Measurements from ENCODE around the gene CGNL1. TPM values are rescaled to one million over a fixed set of nuclear protein-coding genes. Genes with fewer than 3 reads are reported as not detected.
A peak's percentile ranks its signal among the peaks of the same experiment; 100 is the strongest.

The CGNL1 gene
- total and polyA plus RNA-seq, 5 experiments from 2014 or later = not detected

DNA sequence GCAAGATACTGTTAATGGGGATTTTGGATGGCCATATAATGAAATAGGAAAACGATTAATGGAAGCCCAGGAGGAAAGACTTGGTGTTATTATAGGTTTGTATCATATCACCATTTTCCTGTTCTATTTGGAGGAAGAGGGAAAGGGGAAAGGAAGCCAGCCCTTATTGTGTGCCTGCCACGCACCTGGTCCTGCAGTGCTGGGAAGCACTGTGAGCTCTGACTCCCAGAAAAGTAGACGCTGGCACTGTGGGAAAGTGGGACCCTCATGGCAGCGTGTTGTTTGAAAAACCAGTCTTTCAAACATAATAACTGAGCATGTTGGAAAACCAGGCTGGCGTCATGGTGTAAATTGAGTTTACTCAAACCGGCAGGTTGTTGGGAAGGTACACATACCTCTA lies 22.0 kb downstream of the CGNL1 start:
- Mint-ChIP-seq H3K36me3 (no peaks in the 10 kb centered on the region), H3K27ac (no peak overlapping the region), H3K9me3 (peaks cover 0 to 3% (median 0%) of the 10 kb centered on the region in 9 donors), H3K4me3 (no peak overlapping the region), H3K27me3 (peaks cover 3 to 9% (median 8%) of the 10 kb centered on the region in 5 donors), H3K4me1 (no peaks in the 10 kb centered on the region)
- DNase-seq (no peak), ATAC-seq (no peak)
- POLR2A ChIA-PET = no interaction called here

DNA sequence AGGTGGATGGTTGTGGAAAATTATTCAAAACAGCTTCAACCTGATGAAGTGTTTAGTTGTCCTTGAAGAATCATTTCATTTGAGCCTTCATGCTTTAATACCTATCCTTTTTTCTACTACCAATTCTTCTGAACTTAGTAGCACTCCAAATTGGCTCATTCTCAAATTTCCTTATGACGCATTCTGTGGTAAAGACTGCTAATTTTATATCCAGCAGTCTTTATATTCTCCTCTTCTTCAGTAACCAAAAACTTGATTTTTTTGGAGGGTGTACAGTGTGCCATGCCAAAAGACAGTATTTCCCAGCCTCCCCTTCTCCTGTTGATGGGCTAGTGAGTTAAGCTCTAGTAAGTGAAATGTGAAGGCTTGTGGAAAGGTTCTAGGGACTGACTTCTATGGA lies 25.2 kb downstream of the CGNL1 start:
- Mint-ChIP-seq H3K9me3 (peaks cover 0 to 3% (median 0%) of the 10 kb centered on the region in 9 donors), H3K4me3 (no peak overlapping the region), H3K4me1 (peaks cover 0 to 1% (median 0%) of the 10 kb centered on the region in 4 donors), H3K27me3 (peaks cover 5 to 23% (median 9%) of the 10 kb centered on the region in 5 donors), H3K36me3 (no peaks in the 10 kb centered on the region), H3K27ac (no peak overlapping the region)
- POLR2A ChIA-PET = no interaction called here
- ATAC-seq (no peak), DNase-seq (no peak)

DNA sequence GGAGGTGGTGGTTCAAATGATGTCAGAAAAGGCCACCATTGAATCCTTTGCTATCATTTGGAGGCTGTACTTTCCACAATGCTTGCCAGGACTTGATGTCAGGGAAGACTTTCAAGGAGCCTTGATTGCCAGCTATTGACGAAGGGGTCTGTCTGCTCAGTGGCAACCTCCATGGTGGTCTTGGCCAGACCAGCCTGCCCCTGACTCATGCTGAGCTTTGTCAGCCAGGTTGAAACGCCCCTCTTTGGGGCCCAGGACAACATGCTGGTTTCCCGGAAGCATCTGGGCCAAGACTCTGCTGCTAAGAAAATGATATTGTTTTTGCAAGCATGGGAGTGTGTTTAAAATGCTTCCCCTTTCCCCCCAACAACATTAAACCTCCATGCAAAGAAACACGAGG lies 26.7 kb downstream of the CGNL1 start:
- DNase-seq = no peak
- no peak for ATAC-seq
- H3K4me3 Mint-ChIP-seq = no peak overlapping the region
- POLR2A ChIA-PET = no interaction called here
- peaks cover 0 to 1% (median 0%) of the 10 kb centered on the region in 4 donors for H3K4me1 Mint-ChIP-seq
- H3K36me3 Mint-ChIP-seq = no peaks in the 10 kb centered on the region
- peaks cover 0 to 3% (median 0%) of the 10 kb centered on the region in 9 donors for H3K9me3 Mint-ChIP-seq
- peaks cover 6 to 21% (median 11%) of the 10 kb centered on the region in 5 donors for H3K27me3 Mint-ChIP-seq
- H3K27ac Mint-ChIP-seq = no peak overlapping the region

GRCh38 chr15:57403566-57404325 lies 27.4 kb downstream of the CGNL1 start:
- peaks cover 0 to 3% (median 0%) of the 10 kb centered on the region in 9 donors for H3K9me3 Mint-ChIP-seq
- DNase-seq (no peak), ATAC-seq (no peak)
- peaks cover 0 to 1% (median 0%) of the 10 kb centered on the region in 4 donors for H3K4me1 Mint-ChIP-seq
- POLR2A ChIA-PET = no interaction called here
- no peaks in the 10 kb centered on the region for H3K36me3 Mint-ChIP-seq
- H3K27me3 Mint-ChIP-seq = peaks cover 6 to 21% (median 11%) of the 10 kb centered on the region in 5 donors
- no peak overlapping the region for H3K27ac Mint-ChIP-seq
- no peak overlapping the region for H3K4me3 Mint-ChIP-seq

- Mint-ChIP-seq H3K4me3 (no peak overlapping the region), H3K9me3 (peaks cover 0 to 3% (median 0%) of the 10 kb centered on the region in 9 donors), H3K27ac (no peak overlapping the region), H3K27me3 (peaks cover 6 to 23% (median 9%) of the 10 kb centered on the region in 5 donors), H3K36me3 (no peaks in the 10 kb centered on the region), H3K4me1 (peaks cover 0 to 1% (median 0%) of the 10 kb centered on the region in 4 donors)
- no peak for ATAC-seq
- no peak for DNase-seq
- POLR2A ChIA-PET = no interaction called here
These were observed 28.8 kb downstream of the CGNL1 start for GRCh38 chr15:57405133-57405532.

DNA sequence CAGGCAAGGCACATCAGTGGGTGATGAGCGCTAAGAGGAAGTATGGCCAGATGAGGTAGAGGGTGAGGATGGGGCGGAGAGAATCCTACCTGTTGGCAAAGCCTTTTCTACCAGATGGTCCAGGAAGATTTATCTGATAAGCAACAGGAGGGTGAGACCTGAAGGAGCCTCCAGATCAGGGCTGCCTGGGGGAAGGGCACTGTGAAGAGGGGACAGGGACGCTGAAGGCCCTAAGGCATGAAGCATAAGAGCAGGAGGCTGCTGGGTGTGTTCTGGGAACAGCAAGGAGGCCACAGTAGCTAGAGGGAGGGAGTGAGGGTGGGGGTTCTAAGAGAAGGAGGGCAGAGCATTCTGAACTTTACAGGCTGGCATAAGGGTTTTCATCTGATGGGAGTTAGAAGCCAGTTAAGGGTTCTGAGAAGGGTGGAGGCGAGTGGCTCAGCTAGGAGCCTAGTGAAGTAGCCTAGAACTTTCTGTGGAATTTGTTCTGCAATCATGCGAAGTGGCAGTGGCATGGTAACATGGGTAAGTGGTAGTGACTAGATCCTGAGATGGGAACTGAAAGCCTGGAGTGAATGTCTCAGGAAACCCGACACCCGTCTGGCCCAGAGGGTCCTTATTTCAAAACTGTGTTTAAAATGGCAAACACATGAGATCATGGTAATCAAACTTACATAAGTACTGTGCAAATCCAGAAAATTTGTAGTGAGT lies 29.9 kb downstream of the CGNL1 start:
- no peak overlapping the region for H3K27ac Mint-ChIP-seq
- H3K9me3 Mint-ChIP-seq = peaks cover 0 to 3% (median 0%) of the 10 kb centered on the region in 9 donors
- H3K4me1 Mint-ChIP-seq = peaks cover 0 to 1% (median 0%) of the 10 kb centered on the region in 4 donors
- ATAC-seq = no peak
- no peaks in the 10 kb centered on the region for H3K36me3 Mint-ChIP-seq
- DNase-seq = no peak
- peaks cover 3 to 23% (median 8%) of the 10 kb centered on the region in 5 donors for H3K27me3 Mint-ChIP-seq
- no peak overlapping the region for H3K4me3 Mint-ChIP-seq
- POLR2A ChIA-PET = no interaction called here

- POLR2A ChIA-PET = no interaction called here
- no peak for DNase-seq
- Mint-ChIP-seq H3K9me3 (no peaks in the 10 kb centered on the region), H3K27ac (no peak overlapping the region), H3K36me3 (no peaks in the 10 kb centered on the region), H3K27me3 (peaks cover 2 to 24% (median 8%) of the 10 kb centered on the region in 5 donors), H3K4me1 (peaks cover 0 to 1% (median 0%) of the 10 kb centered on the region in 4 donors), H3K4me3 (no peak overlapping the region)
- ATAC-seq = no peak
These were observed 34.1 kb downstream of the CGNL1 start for GRCh38 chr15:57410373-57410772.

DNA sequence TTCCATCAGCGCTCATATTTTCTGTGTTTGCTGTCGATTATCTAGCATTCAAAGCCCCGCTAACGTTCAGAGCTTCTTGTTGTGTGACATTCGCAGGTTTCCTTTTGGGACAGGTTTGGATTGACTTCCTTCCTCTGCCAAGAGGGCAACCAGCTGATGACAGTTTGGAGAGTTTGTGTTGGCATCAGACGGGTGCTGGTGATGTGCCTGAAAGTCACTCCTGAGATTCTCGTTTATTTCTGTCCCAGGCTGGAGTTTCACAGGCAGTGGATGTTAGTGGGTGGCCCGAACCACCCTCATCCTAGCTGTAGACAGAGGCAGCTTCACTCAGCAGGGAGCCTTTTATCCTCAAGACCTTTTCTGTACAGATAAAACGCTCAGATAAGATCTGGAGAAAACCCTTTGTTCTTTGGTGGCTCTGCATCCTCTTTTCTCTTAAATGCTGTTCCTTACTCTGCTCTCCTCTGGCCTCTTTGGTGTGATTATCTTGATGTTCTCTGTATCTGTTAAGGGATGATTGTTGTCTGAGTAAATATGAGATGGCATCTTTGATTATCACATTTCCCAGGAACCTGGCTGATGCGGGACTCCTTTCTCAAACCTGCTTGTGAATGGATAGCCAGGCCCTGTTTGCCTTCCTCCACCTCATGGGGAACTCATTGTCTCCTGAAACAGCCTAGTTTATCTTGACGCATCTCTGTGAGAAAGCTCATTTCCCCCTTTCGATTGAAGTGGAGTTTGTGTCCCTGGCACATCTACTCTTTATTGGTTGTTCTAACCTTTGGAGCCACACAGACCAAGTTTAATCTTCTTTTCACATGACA lies 35.9 kb downstream of the CGNL1 start:
- POLR2A ChIA-PET = no interaction called here
- Mint-ChIP-seq H3K9me3 (no peaks in the 10 kb centered on the region), H3K27ac (no peak overlapping the region), H3K4me1 (no peaks in the 10 kb centered on the region), H3K36me3 (no peaks in the 10 kb centered on the region), H3K27me3 (peaks cover 0 to 14% (median 0%) of the 10 kb centered on the region in 5 donors), H3K4me3 (no peak overlapping the region)
- no peak for DNase-seq
- ATAC-seq = no peak

GRCh38 chr15:57415602-57416001 lies 39.3 kb downstream of the CGNL1 start:
- peaks cover 0 to 10% (median 2%) of the 10 kb centered on the region in 5 donors for H3K27me3 Mint-ChIP-seq
- H3K9me3 Mint-ChIP-seq = no peaks in the 10 kb centered on the region
- no peak overlapping the region for H3K4me3 Mint-ChIP-seq
- no peaks in the 10 kb centered on the region for H3K4me1 Mint-ChIP-seq
- no peaks in the 10 kb centered on the region for H3K36me3 Mint-ChIP-seq
- no peak for DNase-seq
- no peak overlapping the region for H3K27ac Mint-ChIP-seq
- POLR2A ChIA-PET = no interaction called here
- ATAC-seq = no peak

DNA sequence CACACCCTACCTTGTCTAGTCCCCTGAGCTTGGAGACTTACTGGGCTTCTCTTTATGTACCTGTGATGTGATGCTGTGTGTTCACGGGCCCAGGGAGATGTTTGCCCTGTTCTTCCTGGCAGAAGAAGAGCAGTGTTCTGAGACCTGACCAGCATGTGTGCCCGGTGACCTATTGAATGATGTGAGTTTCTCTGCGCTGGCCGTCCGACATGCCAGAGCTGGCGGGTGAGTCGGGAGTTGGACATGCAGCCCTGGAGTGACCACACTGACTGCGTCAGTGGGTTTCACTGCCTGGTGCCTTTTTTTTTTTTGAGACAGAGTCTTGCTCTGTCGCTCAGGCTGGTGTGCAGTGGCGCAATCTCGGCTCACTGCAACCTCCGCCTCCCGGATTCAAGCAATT lies 42.3 kb downstream of the CGNL1 start:
- H3K9me3 Mint-ChIP-seq = peaks cover 0 to 2% (median 0%) of the 10 kb centered on the region in 9 donors
- H3K27ac Mint-ChIP-seq = no peak overlapping the region
- ATAC-seq (no peak), DNase-seq (no peak)
- no peak overlapping the region for H3K4me3 Mint-ChIP-seq
- peaks cover 0 to 6% (median 2%) of the 10 kb centered on the region in 5 donors for H3K27me3 Mint-ChIP-seq
- H3K4me1 Mint-ChIP-seq = no peaks in the 10 kb centered on the region
- POLR2A ChIA-PET = no interaction called here
- no peaks in the 10 kb centered on the region for H3K36me3 Mint-ChIP-seq

- Mint-ChIP-seq H3K4me3 (no peak overlapping the region), H3K36me3 (no peaks in the 10 kb centered on the region), H3K9me3 (peaks cover 0 to 2% (median 0%) of the 10 kb centered on the region in 9 donors), H3K4me1 (no peaks in the 10 kb centered on the region), H3K27ac (peak overlapping the region in 1 of 10 donors; percentile 26), H3K27me3 (peaks cover 0 to 13% (median 6%) of the 10 kb centered on the region in 5 donors)
- POLR2A ChIA-PET = no interaction called here
- DNase-seq (no peak), ATAC-seq (no peak)
These were observed 43.0 kb downstream of the CGNL1 start for GRCh38 chr15:57419335-57419734.

GRCh38 chr15:57421110-57421509 lies 44.8 kb downstream of the CGNL1 start:
- no peak for ATAC-seq
- POLR2A ChIA-PET = no interaction called here
- H3K4me3 Mint-ChIP-seq = no peak overlapping the region
- H3K27me3 Mint-ChIP-seq = peaks cover 0 to 10% (median 2%) of the 10 kb centered on the region in 5 donors
- no peak for DNase-seq
- H3K27ac Mint-ChIP-seq = no peak overlapping the region
- no peaks in the 10 kb centered on the region for H3K4me1 Mint-ChIP-seq
- no peaks in the 10 kb centered on the region for H3K36me3 Mint-ChIP-seq
- peaks cover 0 to 2% (median 0%) of the 10 kb centered on the region in 9 donors for H3K9me3 Mint-ChIP-seq

DNA sequence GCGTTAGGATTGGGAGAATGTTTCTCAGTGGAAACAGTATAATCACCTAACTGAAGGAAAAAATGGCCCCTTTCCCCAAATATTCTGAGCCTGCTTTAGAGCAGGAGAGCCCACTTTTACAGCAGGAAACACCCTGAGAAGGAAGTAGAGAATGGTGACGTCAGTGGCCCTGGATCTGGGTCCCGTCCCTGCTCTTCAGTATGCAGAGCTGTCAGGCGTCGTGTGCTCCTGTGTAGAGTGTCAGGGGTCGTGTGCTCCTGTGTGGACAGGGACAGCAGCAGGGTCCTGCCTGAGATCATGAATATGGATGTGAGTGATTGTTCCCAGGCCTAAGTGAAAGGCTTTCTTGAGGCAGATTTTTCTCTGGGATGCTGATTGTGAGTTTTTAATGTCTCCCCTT lies 45.2 kb downstream of the CGNL1 start:
- no peak overlapping the region for H3K27ac Mint-ChIP-seq
- H3K4me1 Mint-ChIP-seq = no peaks in the 10 kb centered on the region
- peaks cover 0 to 2% (median 0%) of the 10 kb centered on the region in 9 donors for H3K9me3 Mint-ChIP-seq
- no peak for ATAC-seq
- H3K27me3 Mint-ChIP-seq = peaks cover 0 to 10% (median 2%) of the 10 kb centered on the region in 5 donors
- POLR2A ChIA-PET = no interaction called here
- no peak overlapping the region for H3K4me3 Mint-ChIP-seq
- no peaks in the 10 kb centered on the region for H3K36me3 Mint-ChIP-seq
- no peak for DNase-seq

Data from naive thymus-derived CD8-positive, alpha-beta T cell (primary cell).